Prostate gland (tissue), 2 donors: ENCODE results near the gene ZNF488. TPM values are rescaled to one million over a fixed set of nuclear protein-coding genes. Genes with fewer than 3 reads are reported as not detected.

Source experiments
- DNase-seq: peaks from one replicate; pipeline ENCODE4 v3.0.0-alpha.2; 2019; ENCODE audit warnings: low spot score
- H3K27ac ChIP-seq, 2 donors: fragments of 200-600 bp; sonication (generic); 2 replicates each; pipeline ENCODE4 v1.5.1; 2017 to 2019
- H3K27me3 ChIP-seq: fragments of 200-600 bp; sonication (generic); replicated peaks from 2 replicates; pipeline ENCODE4 v1.5.1; 2019; ENCODE audit not compliant: insufficient read depth
- H3K36me3 ChIP-seq, 2 donors: fragments of 200-600 bp; sonication (generic); 1 replicate in 1 of 2; 2 replicates in 1 of 2; pipeline versions ENCODE4 v1.5.1 to v1.8.1; 2017 to 2019
- H3K4me1 ChIP-seq: fragments of 200-600 bp; sonication (generic); replicated peaks from 2 replicates; pipeline ENCODE4 v1.5.1; 2019
- H3K4me3 ChIP-seq, 2 donors: fragments of 200-600 bp; sonication (generic); 2 replicates each; pipeline ENCODE4 v1.5.1; 2017 to 2019
- H3K9me3 ChIP-seq: fragments of 200-600 bp; sonication (generic); 2 replicates; pipeline ENCODE4 v1.5.1; 2017
- POLR2A ChIP-seq: fragments of 450-650 bp; IDR thresholded peaks from one replicate; pipeline ENCODE4 v1.6.1; 2016; ENCODE audit warnings: antibody characterized with exemption, mild to moderate bottlenecking
- POLR2AphosphoS5 ChIP-seq: sonication (generic); formaldehyde crosslinking; IDR thresholded peaks from one replicate; pipeline ENCODE4 v1.6.1; 2017; ENCODE audit warnings: antibody characterized with exemption
- WGBS: methylation state at CpG from one replicate; pipeline ENCODE4 v1.1.5; 2018; 5-methylcytosine and 5-hydroxymethylcytosine counted together
- intact Hi-C: fragments of 100-400 bp; cut with DNase I; formaldehyde crosslinking; loops from one replicate; pipeline ENCODE4 v1.14.2; 2022
- total RNA-seq, 2 donors: library from RNA; depleted of rRNA; stranded (reverse); fragments of >200 nt; gene quantifications; one replicate each; pipeline ENCODE4 v1.1.0, GENCODE V29; 2016
- TF ChIP-seq, protein P1 (sequence below), 4 experiments: fragments of 200-600 bp in 2 of 4; fragments of 450-650 bp in 2 of 4; sonication (generic) in 2 of 4; IDR thresholded peaks; 1 replicate in 3 of 4; 2 replicates in 1 of 4; pipeline ENCODE4 v1.5.1; 2016 to 2019; ENCODE audit warnings: antibody characterized with exemption in 4 of 4, mild to moderate bottlenecking in 2 of 4, moderate library complexity in 2 of 4

ZNF488 gene
- total RNA-seq, 2 donors from 2014 or later: 1.5 to 1.9 TPM

GRCh38 chr10:47349941-47350371, 34.1 kb downstream of the ZNF488 start:
- no peaks in the 10 kb centered on the region for H3K27me3 ChIP-seq
- H3K9me3 ChIP-seq: no peaks in the 10 kb centered on the region
- no peaks in the 10 kb centered on the region for H3K36me3 ChIP-seq
- no peaks in the 10 kb centered on the region for H3K4me1 ChIP-seq
- no peak overlapping the region for H3K27ac ChIP-seq
- no peak for DNase-seq
- no peak overlapping the region for H3K4me3 ChIP-seq
- WGBS: 92% methylated on average over 31 of the region's 31 CpGs
- TF ChIP-seq POLR2A: no peak
- TF ChIP-seq, protein P1, sequence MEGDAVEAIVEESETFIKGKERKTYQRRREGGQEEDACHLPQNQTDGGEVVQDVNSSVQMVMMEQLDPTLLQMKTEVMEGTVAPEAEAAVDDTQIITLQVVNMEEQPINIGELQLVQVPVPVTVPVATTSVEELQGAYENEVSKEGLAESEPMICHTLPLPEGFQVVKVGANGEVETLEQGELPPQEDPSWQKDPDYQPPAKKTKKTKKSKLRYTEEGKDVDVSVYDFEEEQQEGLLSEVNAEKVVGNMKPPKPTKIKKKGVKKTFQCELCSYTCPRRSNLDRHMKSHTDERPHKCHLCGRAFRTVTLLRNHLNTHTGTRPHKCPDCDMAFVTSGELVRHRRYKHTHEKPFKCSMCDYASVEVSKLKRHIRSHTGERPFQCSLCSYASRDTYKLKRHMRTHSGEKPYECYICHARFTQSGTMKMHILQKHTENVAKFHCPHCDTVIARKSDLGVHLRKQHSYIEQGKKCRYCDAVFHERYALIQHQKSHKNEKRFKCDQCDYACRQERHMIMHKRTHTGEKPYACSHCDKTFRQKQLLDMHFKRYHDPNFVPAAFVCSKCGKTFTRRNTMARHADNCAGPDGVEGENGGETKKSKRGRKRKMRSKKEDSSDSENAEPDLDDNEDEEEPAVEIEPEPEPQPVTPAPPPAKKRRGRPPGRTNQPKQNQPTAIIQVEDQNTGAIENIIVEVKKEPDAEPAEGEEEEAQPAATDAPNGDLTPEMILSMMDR (IDR thresholded peaks at IDR 0.05): no peak
- no peak for TF ChIP-seq POLR2AphosphoS5
- intact Hi-C loops: no loop called here

GRCh38 chr10:47349516-47349915, 34.6 kb downstream of the ZNF488 start:
- no peak for DNase-seq
- H3K4me1 ChIP-seq: no peaks in the 10 kb centered on the region
- H3K36me3 ChIP-seq: no peaks in the 10 kb centered on the region
- no peak overlapping the region for H3K4me3 ChIP-seq
- 90% methylated on average over 9 of the region's 22 CpGs for WGBS
- H3K9me3 ChIP-seq: no peaks in the 10 kb centered on the region
- no peaks in the 10 kb centered on the region for H3K27me3 ChIP-seq
- intact Hi-C loops: no loop called here
- TF ChIP-seq POLR2AphosphoS5 (no peak), POLR2A (no peak)
- TF ChIP-seq, protein P1 (IDR thresholded peaks at IDR 0.05): no peak
- no peak overlapping the region for H3K27ac ChIP-seq

- intact Hi-C loops: no loop called here
- TF ChIP-seq POLR2AphosphoS5 (no peak), POLR2A (no peak)
- TF ChIP-seq, protein P1 (IDR thresholded peaks at IDR 0.05): no peak
- no peak for DNase-seq
- no peaks in the 10 kb centered on the region for H3K36me3 ChIP-seq
- H3K9me3 ChIP-seq: no peaks in the 10 kb centered on the region
- WGBS: 91% methylated on average over 33 of the region's 36 CpGs
- no peaks in the 10 kb centered on the region for H3K4me1 ChIP-seq
- H3K27ac ChIP-seq: no peak overlapping the region
- H3K4me3 ChIP-seq: no peak overlapping the region
- H3K27me3 ChIP-seq: no peaks in the 10 kb centered on the region
Measured at GRCh38 chr10:47348661-47349470, 35.2 kb downstream of the ZNF488 start.

GRCh38 chr10:47348138-47348651, 35.9 kb downstream of the ZNF488 start, which contains the start of gene RBP3:
Gene RBP3 (plus strand): TSS chr10:47348363. CDS start chr10:47348485, 122 bp downstream.
- Histone ChIP-seq H3K4me1 (no peaks in the 10 kb centered on the region), H3K36me3 (no peaks in the 10 kb centered on the region), H3K9me3 (no peaks in the 10 kb centered on the region), H3K27me3 (no peaks in the 10 kb centered on the region), H3K27ac (no peak within 1 kb of the TSS), H3K4me3 (no peak within 1 kb of the TSS)
- intact Hi-C loops: no loop called here
- DNase-seq: no peak
- TF ChIP-seq, protein P1 (IDR thresholded peaks at IDR 0.05): no peak
- TF ChIP-seq POLR2A (no peak), POLR2AphosphoS5 (no peak)
- WGBS: 89% methylated on average over 5 of the region's 5 CpGs

- Histone ChIP-seq H3K27me3 (no peaks in the 10 kb centered on the region), H3K4me1 (no peaks in the 10 kb centered on the region), H3K4me3 (no peak overlapping the region), H3K9me3 (no peaks in the 10 kb centered on the region), H3K36me3 (no peaks in the 10 kb centered on the region), H3K27ac (no peak overlapping the region)
- DNase-seq: no peak
- intact Hi-C loops: no loop called here
- WGBS: 70% methylated on average over 4 of the region's 4 CpGs
- TF ChIP-seq, protein P1 (IDR thresholded peaks at IDR 0.05): no peak
- TF ChIP-seq POLR2AphosphoS5 (no peak), POLR2A (no peak)
Measured at GRCh38 chr10:47347303-47347675, 36.8 kb downstream of the ZNF488 start.
